AG20443 (cell line): ENCODE data around the gene CUEDC1.

Source experiments
- DNase-seq: peaks from one replicate; pipeline ENCODE4 v3.0.0; 2012; ENCODE audit warnings: low spot score, mixed read lengths

Gene CUEDC1

GRCh38 chr17:57894848-57895247 is 60.4 kb downstream of the CUEDC1 start:
- DNase-seq = no peak

GRCh38 chr17:57892820-57893595 is 62.2 kb downstream of the CUEDC1 start:
- DNase-seq = peak; percentile 93

GRCh38 chr17:57892146-57892819 is 62.9 kb downstream of the CUEDC1 start:
- DNase-seq = peak; percentile 87

- DNase-seq = no peak
These were observed 64.4 kb downstream of the CUEDC1 start for GRCh38 chr17:57890857-57891232.

- peak; percentile 88 for DNase-seq
These were observed 65.0 kb downstream of the CUEDC1 start for GRCh38 chr17:57889892-57890856.

GRCh38 chr17:57889252-57889651 is 66.0 kb downstream of the CUEDC1 start:
- DNase-seq = no peak

GRCh38 chr17:57888311-57889216 is 66.6 kb downstream of the CUEDC1 start:
- no peak for DNase-seq

GRCh38 chr17:57887161-57887560 is 68.1 kb downstream of the CUEDC1 start:
- DNase-seq = no peak

GRCh38 chr17:57886020-57886419 is 69.2 kb downstream of the CUEDC1 start:
- DNase-seq = no peak

- no peak for DNase-seq
These were observed 69.9 kb downstream of the CUEDC1 start for GRCh38 chr17:57885148-57885915.

GRCh38 chr17:57881783-57882351 is 73.3 kb downstream of the CUEDC1 start:
- DNase-seq = peak; percentile 30

- DNase-seq = peak; percentile 67
These were observed 74.1 kb downstream of the CUEDC1 start for GRCh38 chr17:57881143-57881542.

- DNase-seq = no peak
These were observed 75.1 kb downstream of the CUEDC1 start for GRCh38 chr17:57880086-57880456.

GRCh38 chr17:57879437-57880085 is 75.7 kb downstream of the CUEDC1 start:
- DNase-seq = no peak

GRCh38 chr17:57877803-57878377 is 77.3 kb downstream of the CUEDC1 start:
- no peak for DNase-seq

GRCh38 chr17:57876866-57877237 is 78.4 kb downstream of the CUEDC1 start:
- DNase-seq = no peak

- no peak for DNase-seq
These were observed 79.0 kb downstream of the CUEDC1 start for GRCh38 chr17:57876023-57876865.

- DNase-seq = peak; percentile 93
These were observed 79.8 kb downstream of the CUEDC1 start for GRCh38 chr17:57875290-57876022.
